GM12874 (cell line): ENCODE measurements around the gene CUL2.

Experiments used
- CTCF ChIP-seq: IDR thresholded peaks from 2 replicates; pipeline ENCODE4 v1.5.1; 2011; ENCODE audit warnings: low read depth, mild to moderate bottlenecking, control low read depth, low read length, moderate library complexity; ENCODE audit not compliant: insufficient read depth

The CUL2 gene

GRCh38 chr10:34994565-34995142, 95.5 kb downstream of the CUL2 start:
- TF ChIP-seq CTCF = peak; percentile 74

- no peak for TF ChIP-seq CTCF
Observed at GRCh38 chr10:34993782-34994181, 96.4 kb downstream of the CUL2 start.

- TF ChIP-seq CTCF = no peak
Observed at GRCh38 chr10:34988397-34989067, 101.6 kb downstream of the CUL2 start.

- TF ChIP-seq CTCF = peak; percentile 16; the same call in 1 of the 2 replicates
Observed at GRCh38 chr10:34985823-34986222, 104.3 kb downstream of the CUL2 start.

- TF ChIP-seq CTCF = no peak
Observed at GRCh38 chr10:34985146-34985545, 105.0 kb downstream of the CUL2 start.

GRCh38 chr10:34981844-34982243, 108.3 kb downstream of the CUL2 start:
- no peak for TF ChIP-seq CTCF

- TF ChIP-seq CTCF = no peak
Observed at GRCh38 chr10:34979938-34980337, 110.2 kb downstream of the CUL2 start.

- no peak for TF ChIP-seq CTCF
Observed at GRCh38 chr10:34978080-34978479, 112.1 kb downstream of the CUL2 start.
